Activated CD8-positive, alpha-beta T cell treated with anti-CD3 and anti-CD28 coated beads, Interleukin-2, amount 10 ng/mL, durations not matched to agents 7 days and 5 days (primary cell): Measurements from ENCODE around the gene PNPLA8. TPM values are rescaled to one million over a fixed set of nuclear protein-coding genes. Genes with fewer than 3 reads are reported as not detected.

Experiments
- total RNA-seq, 2 experiments: library from RNA; stranded (reverse); gene quantifications; one replicate each; pipeline ENCODE4 v1.2.3, GENCODE V29; 2021

PNPLA8 gene
- total RNA-seq, 2 experiments from 2014 or later, result 13.0 to 13.6 TPM

Other genes with a start within 250 kb of the PNPLA8 start
- gene NRCAM, start 69.7 kb downstream of the PNPLA8 start, total RNA-seq, result under 1 TPM; 0.05 to 0.47 TPM
- 10 to 100 TPM; 26.7 to 29.4 TPM for gene THAP5, start 43.6 kb upstream of the PNPLA8 start, total RNA-seq
- 1 to 10 TPM; 9.4 to 9.6 TPM for gene DNAJB9, start 43.7 kb upstream of the PNPLA8 start, total RNA-seq